SK-N-SH (cell line): ENCODE data around the gene ISOC2. TPM values are rescaled to one million over a fixed set of nuclear protein-coding genes. Genes with fewer than 3 reads are reported as not detected.
"Not testable (repeated sequence)": the region's sequence is repeated elsewhere in the genome, so short reads cannot be mapped to it uniquely, and the experiment has no call there.

Source experiments
- CTCF ChIA-PET: fragments of 300-600, 350-600 bp; formaldehyde crosslinking; extraction: SDS; loops from one replicate; lab custom pipeline; 2021; lab: Yijun Ruan, JAX
- POLR2A ChIA-PET: fragments of 350-600 bp; sonication (Branson Sonifier 250); formaldehyde crosslinking; extraction: SDS; loops from one replicate; lab custom pipeline; 2020; ENCODE audit warnings: antibody characterized with exemption, inconsistent platforms; lab: Yijun Ruan, JAX
- DNase-seq: peaks from one replicate; pipeline ENCODE4 v3.0.0; 2012
- H2AFZ ChIP-seq: fragments of 200-600 bp; sonication (generic); 2 replicates; pipeline ENCODE4 v1.8.1; 2016; ENCODE audit warnings: antibody characterized with exemption, mild to moderate bottlenecking, low read depth
- H3F3A ChIP-seq: fragments of 200-600 bp; sonication (generic); replicated peaks from 2 replicates; pipeline ENCODE3; 2016; ENCODE audit warnings: antibody characterized with exemption, mild to moderate bottlenecking; ENCODE audit not compliant: insufficient read depth
- H3K27ac ChIP-seq, 2 experiments: fragments of 200-500 bp in 1 of 2; fragments of 200-600 bp in 1 of 2; sonication (Bioruptor generic) in 1 of 2; sonication (generic), shearing (Covaris generic) in 1 of 2; 2 replicates each; pipeline versions ENCODE4 v1.5.1 to v1.6.1; 2014 to 2016; ENCODE audit warnings: low read depth in 2 of 2, inconsistent platforms in 1 of 2, low read length in 1 of 2, mild to moderate bottlenecking in 1 of 2, mixed read lengths in 1 of 2
- H3K27me3 ChIP-seq: fragments of 200-600 bp; sonication (generic), shearing (Covaris generic); 2 replicates; pipeline ENCODE4 v1.6.1; 2016; ENCODE audit warnings: mixed run types; ENCODE audit not compliant: insufficient read depth
- H3K36me3 ChIP-seq, 2 experiments: fragments of 200-500 bp in 1 of 2; fragments of 200-600 bp in 1 of 2; sonication (Bioruptor generic) in 1 of 2; sonication (generic) in 1 of 2; replicated peaks in 1 of 2; 2 replicates each; pipeline versions ENCODE3 to v1.5.1; 2014 to 2016; ENCODE audit warnings: low read length in 1 of 2, mild to moderate bottlenecking in 1 of 2; ENCODE audit not compliant: insufficient read depth in 2 of 2, control insufficient read depth in 1 of 2
- H3K4me1 ChIP-seq, 2 experiments: fragments of 200-500 bp in 1 of 2; fragments of 200-600 bp in 1 of 2; sonication (Bioruptor generic) in 1 of 2; sonication (generic), shearing (Covaris generic) in 1 of 2; 2 replicates each; pipeline versions ENCODE4 v1.5.1 to v1.6.1; 2014 to 2016; ENCODE audit warnings: low read depth in 1 of 2, low read length in 1 of 2, mixed run types in 1 of 2; ENCODE audit not compliant: insufficient read depth in 2 of 2, control insufficient read depth in 1 of 2
- H3K4me2 ChIP-seq: fragments of 200-600 bp; sonication (generic), shearing (Covaris generic); 2 replicates; pipeline ENCODE4 v1.6.1; 2017; ENCODE audit warnings: mixed run types
- H3K4me3 ChIP-seq, 2 experiments: fragments of 200-500 bp in 1 of 2; fragments of 200-600 bp in 1 of 2; sonication (Bioruptor generic) in 1 of 2; sonication (generic), shearing (Covaris generic) in 1 of 2; 2 replicates each; pipeline versions ENCODE4 v1.5.1 to v1.8.1; 2014 to 2016; ENCODE audit warnings: low read depth in 2 of 2, inconsistent platforms in 1 of 2, low read length in 1 of 2, mild to moderate bottlenecking in 1 of 2, mixed read lengths in 1 of 2, moderate library complexity in 1 of 2
- H3K79me2 ChIP-seq: fragments of 200-600 bp; sonication (generic); 2 replicates; pipeline ENCODE4 v1.8.1; 2017; ENCODE audit warnings: mild to moderate bottlenecking; ENCODE audit not compliant: insufficient read depth
- H3K9ac ChIP-seq: fragments of 200-600 bp; sonication (generic); 2 replicates; pipeline ENCODE4 v1.6.1; 2017; ENCODE audit warnings: mixed run types
- H3K9me2 ChIP-seq: fragments of 200-600 bp; sonication (generic); 2 replicates; pipeline ENCODE4 v1.6.1; 2017; ENCODE audit warnings: mixed run types
- H3K9me3 ChIP-seq: fragments of 200-600 bp; sonication (generic); 2 replicates; pipeline ENCODE4 v1.6.1; 2017; ENCODE audit warnings: mixed run types, mild to moderate bottlenecking, moderate library complexity
- H4K20me1 ChIP-seq: fragments of 200-600 bp; sonication (generic); 2 replicates; pipeline ENCODE4 v1.6.1; 2017; ENCODE audit warnings: mild to moderate bottlenecking, mixed run types; ENCODE audit not compliant: insufficient read depth
- ELF1 ChIP-seq: IDR thresholded peaks from 2 replicates; pipeline ENCODE4 v1.4.0; 2012
- EZH2phosphoT487 ChIP-seq: fragments of 200-600 bp; sonication (generic); IDR thresholded peaks from 2 replicates; pipeline ENCODE4 v1.6.1; 2017; ENCODE audit warnings: low read depth, mixed run types, mild to moderate bottlenecking, antibody characterized with exemption, moderate library complexity, borderline replicate concordance
- FOSL2 ChIP-seq: IDR thresholded peaks from 2 replicates; pipeline ENCODE4 v1.4.0; 2012; ENCODE audit warnings: low read depth, mild to moderate bottlenecking, moderate library complexity, borderline replicate concordance
- FOXJ3 ChIP-seq: sonication (generic); formaldehyde crosslinking; IDR thresholded peaks from 2 replicates; pipeline ENCODE4 v1.5.1; 2020; ENCODE audit warnings: mild to moderate bottlenecking, missing genetic modification reagents
- NRF1 ChIP-seq: IDR thresholded peaks from 2 replicates; pipeline ENCODE4 v1.6.1; 2012; ENCODE audit warnings: low read depth, mild to moderate bottlenecking, low read length
- POLR2AphosphoS5 ChIP-seq: IDR thresholded peaks from 2 replicates; pipeline ENCODE4 v1.6.1; 2012; ENCODE audit warnings: low read depth, low read length
- RAD21 ChIP-seq: IDR thresholded peaks from 2 replicates; pipeline ENCODE4 v1.6.1; 2012; ENCODE audit warnings: mild to moderate bottlenecking, low read length
- RXRA ChIP-seq: IDR thresholded peaks from 2 replicates; pipeline ENCODE4 v1.4.0; 2012; ENCODE audit warnings: low read depth, mild to moderate bottlenecking, borderline replicate concordance
- TAF1 ChIP-seq: IDR thresholded peaks from 2 replicates; pipeline ENCODE4 v1.6.1; 2012; ENCODE audit warnings: low read depth, mild to moderate bottlenecking, low read length, moderate library complexity, borderline replicate concordance
- TEAD4 ChIP-seq: IDR thresholded peaks from 2 replicates; pipeline ENCODE4 v1.4.0; 2012; ENCODE audit warnings: mild to moderate bottlenecking, borderline replicate concordance; ENCODE audit not compliant: insufficient read depth
- YY1 ChIP-seq: IDR thresholded peaks from 2 replicates; pipeline ENCODE4 v1.4.0; 2012; ENCODE audit warnings: low read depth, mild to moderate bottlenecking
- WGBS: methylation state at CpG from one replicate; pipeline ENCODE4 v1.1.6; 2017; ENCODE audit warnings: low lambda C conversion rate; 5-methylcytosine and 5-hydroxymethylcytosine counted together
- polyA plus RNA-seq, 3 experiments: library from polyadenylated mRNA; depleted of rRNA; stranded (reverse); fragments of >200 nt; gene quantifications; 2 replicates each; pipeline ENCODE4 v1.2.3, GENCODE V29; 2012
- TF ChIP-seq, protein P1 (sequence below): IDR thresholded peaks from 2 replicates; pipeline ENCODE4 v1.4.0; 2012; ENCODE audit warnings: low read depth, borderline replicate concordance

ISOC2 gene
- polyA plus RNA-seq, 1 of the 3 experiments (the other 2 are of a cell fraction): 65.4 TPM

DNA sequence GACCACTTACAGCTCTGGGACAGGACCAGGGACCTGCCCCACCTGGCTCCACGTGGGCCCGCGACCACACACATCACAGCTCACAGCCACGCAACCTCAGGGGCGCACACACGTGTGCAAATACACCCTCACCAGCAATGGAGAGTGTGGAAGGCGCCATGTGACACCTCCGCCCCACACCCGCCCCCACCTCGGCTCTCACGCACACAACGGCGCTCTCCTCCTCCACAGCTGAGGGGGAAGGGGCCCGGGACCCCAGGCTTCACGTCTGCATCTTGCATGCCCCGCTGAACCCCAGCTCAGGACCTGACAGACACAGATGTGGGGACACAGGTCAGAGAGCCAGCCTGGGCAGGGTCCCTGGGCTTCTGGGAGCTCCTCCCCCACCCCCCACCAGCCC lies 12.0 kb downstream of the ISOC2 start:
- Histone ChIP-seq H4K20me1 (peaks cover 19% of the 10 kb centered on the region), H3K9ac (no peak overlapping the region), H3K4me3 (no peak overlapping the region), H3K4me2 (no peak overlapping the region), H3K4me1 (peaks cover 0 to 14% of the 10 kb centered on the region in 2 experiments; a peak in 2 of 4 replicates), H3K27me3 (peaks cover 34% of the 10 kb centered on the region), H3K27ac (no peak overlapping the region), H3K9me2 (no peaks in the 10 kb centered on the region), H3K79me2 (no peaks in the 10 kb centered on the region), H3K36me3 (no peaks in the 10 kb centered on the region), H2AFZ (no peak overlapping the region), H3F3A (peaks cover 21% of the 10 kb centered on the region), H3K9me3 (no peaks in the 10 kb centered on the region)
- DNase-seq: no peak
- no peak for TF ChIP-seq RXRA
- TF ChIP-seq RAD21: no peak
- no peak for TF ChIP-seq TAF1
- no peak for TF ChIP-seq FOXJ3 (CRISPR knock-in tag)
- TF ChIP-seq YY1: no peak
- no peak for TF ChIP-seq ELF1
- TF ChIP-seq, protein P1, sequence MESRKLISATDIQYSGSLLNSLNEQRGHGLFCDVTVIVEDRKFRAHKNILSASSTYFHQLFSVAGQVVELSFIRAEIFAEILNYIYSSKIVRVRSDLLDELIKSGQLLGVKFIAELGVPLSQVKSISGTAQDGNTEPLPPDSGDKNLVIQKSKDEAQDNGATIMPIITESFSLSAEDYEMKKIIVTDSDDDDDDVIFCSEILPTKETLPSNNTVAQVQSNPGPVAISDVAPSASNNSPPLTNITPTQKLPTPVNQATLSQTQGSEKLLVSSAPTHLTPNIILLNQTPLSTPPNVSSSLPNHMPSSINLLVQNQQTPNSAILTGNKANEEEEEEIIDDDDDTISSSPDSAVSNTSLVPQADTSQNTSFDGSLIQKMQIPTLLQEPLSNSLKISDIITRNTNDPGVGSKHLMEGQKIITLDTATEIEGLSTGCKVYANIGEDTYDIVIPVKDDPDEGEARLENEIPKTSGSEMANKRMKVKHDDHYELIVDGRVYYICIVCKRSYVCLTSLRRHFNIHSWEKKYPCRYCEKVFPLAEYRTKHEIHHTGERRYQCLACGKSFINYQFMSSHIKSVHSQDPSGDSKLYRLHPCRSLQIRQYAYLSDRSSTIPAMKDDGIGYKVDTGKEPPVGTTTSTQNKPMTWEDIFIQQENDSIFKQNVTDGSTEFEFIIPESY: no peak
- no peak for TF ChIP-seq POLR2AphosphoS5
- TF ChIP-seq FOSL2: no peak
- TF ChIP-seq EZH2phosphoT487: no peak
- TF ChIP-seq NRF1: no peak
- no peak for TF ChIP-seq TEAD4
- 12% methylated on average over 5 of the region's 16 CpGs for WGBS
- ChIA-PET POLR2A (interaction anchor here (0.6 kb wide), 1 partner anchor 42 kb away, joined by 3 read pairs; the partner anchor contains the start of gene UBE2S), CTCF (interaction anchor here (0.7 to 1.3 kb wide), 5 partner anchors 11 to 55 kb away, joined by 3 to 8 read pairs (median 3); partner anchors contain the start of gene NAT14)

DNA sequence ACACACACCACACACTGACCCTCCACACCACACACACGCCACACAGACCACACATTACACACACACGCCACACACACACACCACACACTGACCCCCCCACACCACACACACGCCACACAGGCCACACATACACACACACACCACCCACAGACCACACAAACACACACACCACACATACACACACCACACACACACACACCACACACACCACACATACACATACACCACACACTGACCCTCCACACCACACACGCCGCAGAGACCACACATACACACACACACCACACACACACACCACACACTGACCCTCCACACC lies 13.3 kb downstream of the ISOC2 start:
- DNase-seq, H3K79me2 ChIP-seq, H3K9me2 ChIP-seq, POLR2A ChIA-PET, H3K4me2 ChIP-seq, CTCF ChIA-PET, H3K27ac ChIP-seq, H2AFZ ChIP-seq, H3K9me3 ChIP-seq, H3K9ac ChIP-seq, H3K36me3 ChIP-seq, H4K20me1 ChIP-seq, H3K4me3 ChIP-seq: not testable (repeated sequence)
- peaks cover 0 to 12% of the 10 kb centered on the region in 2 experiments; a peak in 2 of 4 replicates for H3K4me1 ChIP-seq
- peaks cover 10% of the 10 kb centered on the region for H3F3A ChIP-seq
- 72% methylated on average over 5 of the region's 5 CpGs for WGBS
- H3K27me3 ChIP-seq: peaks cover 47% of the 10 kb centered on the region
